CD4-positive, alpha-beta T cell treated with Interleukin-2 at 100 ng/mL for 4 hours (primary cell): ENCODE data around the gene TPO.

Experiments
- DNase-seq: peaks from one replicate; pipeline ENCODE4 v3.0.0-alpha.2; 2020; ENCODE audit warnings: low spot score

The TPO gene

GRCh38 chr2:1450915-1451314, 37.7 kb downstream of the TPO start:
- DNase-seq, result no peak

GRCh38 chr2:1451422-1451821, 38.2 kb downstream of the TPO start:
- no peak for DNase-seq

- DNase-seq, result no peak
Measured at GRCh38 chr2:1453561-1453960, 40.3 kb downstream of the TPO start.

- no peak for DNase-seq
Measured at GRCh38 chr2:1454346-1454745, 41.1 kb downstream of the TPO start.

- no peak for DNase-seq
Measured at GRCh38 chr2:1455466-1455865, 42.2 kb downstream of the TPO start.

GRCh38 chr2:1458432-1458831, 45.2 kb downstream of the TPO start:
- DNase-seq, result no peak

GRCh38 chr2:1459727-1460126, 46.5 kb downstream of the TPO start:
- no peak for DNase-seq

- DNase-seq, result no peak
Measured at GRCh38 chr2:1460851-1461418, 47.7 kb downstream of the TPO start.

- no peak for DNase-seq
Measured at GRCh38 chr2:1461507-1462390, 48.5 kb downstream of the TPO start.

- DNase-seq, result no peak
Measured at GRCh38 chr2:1462994-1463393, 49.7 kb downstream of the TPO start.

- no peak for DNase-seq
Measured at GRCh38 chr2:1472350-1472749, 59.1 kb downstream of the TPO start.

- no peak for DNase-seq
Measured at GRCh38 chr2:1476617-1477195, 63.4 kb downstream of the TPO start.

- DNase-seq, result no peak
Measured at GRCh38 chr2:1477196-1478040, 64.2 kb downstream of the TPO start.

GRCh38 chr2:1478311-1479305, 65.3 kb downstream of the TPO start:
- DNase-seq, result no peak

- no peak for DNase-seq
Measured at GRCh38 chr2:1479346-1479745, 66.1 kb downstream of the TPO start.

GRCh38 chr2:1480671-1481076, 67.4 kb downstream of the TPO start:
- DNase-seq, result no peak

- DNase-seq, result no peak
Measured at GRCh38 chr2:1481406-1482252, 68.4 kb downstream of the TPO start.

GRCh38 chr2:1482253-1482675, 69.0 kb downstream of the TPO start:
- no peak for DNase-seq

GRCh38 chr2:1482981-1483380, 69.7 kb downstream of the TPO start:
- DNase-seq, result no peak

GRCh38 chr2:1483551-1483950, 70.3 kb downstream of the TPO start:
- DNase-seq, result no peak
